Central memory CD4-positive, alpha-beta T cell (primary cell): Measurements from ENCODE around the gene DDX6.
A peak's percentile ranks its signal among the peaks of the same experiment; 100 is the strongest.
"Not testable (repeated sequence)": the region's sequence is repeated elsewhere in the genome, so short reads cannot be mapped to it uniquely, and the experiment has no call there.

Experiments
- DNase-seq: peaks from one replicate; pipeline ENCODE4 v3.0.0; 2022
- total RNA-seq, 3 experiments: gene quantifications; one replicate each; lab custom pipeline; 2026; lab: John Stamatoyannopoulos, UW

DDX6 gene, protein sequence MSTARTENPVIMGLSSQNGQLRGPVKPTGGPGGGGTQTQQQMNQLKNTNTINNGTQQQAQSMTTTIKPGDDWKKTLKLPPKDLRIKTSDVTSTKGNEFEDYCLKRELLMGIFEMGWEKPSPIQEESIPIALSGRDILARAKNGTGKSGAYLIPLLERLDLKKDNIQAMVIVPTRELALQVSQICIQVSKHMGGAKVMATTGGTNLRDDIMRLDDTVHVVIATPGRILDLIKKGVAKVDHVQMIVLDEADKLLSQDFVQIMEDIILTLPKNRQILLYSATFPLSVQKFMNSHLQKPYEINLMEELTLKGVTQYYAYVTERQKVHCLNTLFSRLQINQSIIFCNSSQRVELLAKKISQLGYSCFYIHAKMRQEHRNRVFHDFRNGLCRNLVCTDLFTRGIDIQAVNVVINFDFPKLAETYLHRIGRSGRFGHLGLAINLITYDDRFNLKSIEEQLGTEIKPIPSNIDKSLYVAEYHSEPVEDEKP
- total RNA-seq, result 360 to 629 (median 446) reads per million in 3 experiments

GRCh38 chr11:118791111-118791960, at the start of gene DDX6:
Gene DDX6 (minus strand): TSS chr11:118791164. CDS start chr11:118786251, 4,913 bp downstream.
- peak; percentile 88 for DNase-seq

GRCh38 chr11:118838905-118839553, 48.1 kb upstream of the DDX6 start:
- DNase-seq, result no peak

GRCh38 chr11:118837868-118838267, 46.9 kb upstream of the DDX6 start:
- DNase-seq, result no peak

- DNase-seq, result no peak
Observed at GRCh38 chr11:118834427-118835028, 43.6 kb upstream of the DDX6 start.

DNA sequence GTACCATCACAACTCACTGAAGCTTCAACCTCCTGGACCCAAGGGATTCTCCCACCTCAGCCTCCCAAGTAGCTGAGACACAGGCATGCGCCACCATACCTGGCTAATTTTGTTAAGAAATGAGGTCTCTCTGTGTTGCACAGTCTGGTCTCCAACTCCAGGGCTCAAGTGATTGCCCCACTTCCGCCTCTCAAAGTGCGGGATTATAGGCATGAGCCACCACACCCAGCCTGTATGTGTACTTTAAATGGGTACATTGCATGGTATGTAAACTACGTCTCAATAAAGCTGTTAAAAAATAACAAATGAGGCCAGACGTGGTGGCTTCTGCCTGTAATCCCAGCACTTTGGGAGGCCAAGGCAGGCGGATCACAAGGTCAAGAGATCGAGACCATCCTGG, 36.2 kb upstream of the DDX6 start:
- DNase-seq, result no peak

DNA sequence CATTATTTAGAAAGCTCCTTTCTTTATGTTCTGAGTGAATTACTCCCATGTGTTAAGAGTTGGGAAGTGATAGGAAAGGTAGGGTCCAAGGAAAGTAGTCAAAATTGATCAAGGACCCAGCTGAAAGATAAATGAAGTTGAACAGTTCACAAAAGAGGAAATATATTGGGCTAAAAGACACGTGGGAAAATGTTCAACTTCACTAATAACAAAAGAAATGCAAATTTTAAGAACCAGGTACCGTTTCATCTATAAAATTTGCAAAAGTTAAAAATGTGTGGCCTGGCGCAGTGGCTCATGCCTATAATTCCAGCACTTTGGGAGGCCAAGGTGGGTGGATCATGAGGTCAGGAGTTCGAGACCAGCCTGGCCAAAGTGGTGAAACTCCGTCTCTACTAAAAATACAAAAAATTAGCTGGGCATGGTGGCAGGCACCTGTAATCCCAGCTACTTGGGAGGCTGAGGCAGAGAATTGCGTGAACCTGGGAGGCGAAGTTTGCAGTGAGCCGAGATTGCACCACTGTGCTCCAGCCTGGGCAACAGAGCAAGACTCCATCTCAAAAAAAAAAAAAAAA, 32.1 kb upstream of the DDX6 start:
- not testable (repeated sequence) for DNase-seq

DNA sequence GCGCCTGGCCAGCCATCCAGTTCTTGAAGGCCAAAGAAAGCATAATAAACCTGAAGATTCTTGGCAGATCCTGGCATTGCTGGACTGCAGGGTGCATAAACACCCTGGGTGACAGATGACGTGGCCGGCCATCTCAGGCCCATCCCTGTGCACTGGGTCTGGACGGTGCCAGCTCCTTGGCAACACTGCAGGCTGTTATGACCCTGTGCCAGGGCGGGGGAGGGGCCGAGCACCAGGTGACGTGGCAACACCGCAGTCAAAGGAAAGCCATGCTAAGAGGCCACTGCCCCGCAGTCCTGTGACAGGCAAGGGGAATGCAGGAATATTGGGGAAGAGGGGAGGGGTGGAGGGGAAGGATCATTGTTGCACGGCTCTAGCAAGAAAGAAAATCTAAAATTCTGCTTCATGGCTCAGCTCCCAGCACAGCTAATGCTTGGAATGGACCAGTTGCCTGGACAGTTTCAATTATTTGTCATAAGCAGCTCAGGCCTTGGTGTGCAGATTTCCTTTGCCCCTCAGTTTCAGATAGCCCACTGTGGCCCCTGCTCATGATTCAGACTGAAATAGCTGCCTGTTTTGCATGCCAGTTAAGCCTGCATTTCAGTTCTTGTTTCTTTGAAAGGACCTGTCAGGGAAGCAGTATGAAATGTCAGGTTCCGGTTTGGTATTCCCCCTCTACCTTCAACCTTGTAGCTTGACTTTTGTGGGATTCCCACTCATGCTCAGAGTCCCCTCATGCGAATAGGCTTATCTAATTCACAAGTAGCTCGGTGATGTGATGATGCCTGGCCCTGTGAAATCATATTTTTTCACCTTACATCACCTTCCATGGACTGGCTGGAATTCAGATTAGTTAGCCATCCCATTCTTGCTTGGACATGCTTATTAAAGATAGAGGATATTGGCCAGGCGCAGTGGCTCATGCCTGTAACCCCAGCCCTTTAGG, 29.7 kb upstream of the DDX6 start:
- no peak for DNase-seq

DNA sequence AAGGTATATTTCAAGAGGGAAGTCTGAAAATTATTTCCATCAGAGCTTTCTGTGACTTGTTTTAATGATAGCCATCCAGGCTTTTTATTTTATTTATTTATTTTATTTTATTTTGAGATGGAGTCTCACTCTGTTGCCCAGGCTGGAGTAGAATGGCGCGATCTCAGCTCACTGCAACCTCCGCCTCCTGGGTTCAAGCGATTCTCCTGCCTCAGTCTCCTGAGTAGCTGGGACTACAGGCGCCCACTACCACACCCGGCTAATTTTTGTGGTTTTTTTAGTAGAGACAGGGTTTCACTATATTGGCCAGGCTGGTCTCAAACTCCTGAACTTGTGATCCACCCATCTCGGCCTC, 29.0 kb upstream of the DDX6 start:
- not testable (repeated sequence) for DNase-seq

- DNase-seq, result no peak
Observed at GRCh38 chr11:118819334-118820024, 28.5 kb upstream of the DDX6 start.

- no peak for DNase-seq
Observed at GRCh38 chr11:118818130-118818529, 27.2 kb upstream of the DDX6 start.

- DNase-seq, result no peak
Observed at GRCh38 chr11:118813551-118813950, 22.6 kb upstream of the DDX6 start.

DNA sequence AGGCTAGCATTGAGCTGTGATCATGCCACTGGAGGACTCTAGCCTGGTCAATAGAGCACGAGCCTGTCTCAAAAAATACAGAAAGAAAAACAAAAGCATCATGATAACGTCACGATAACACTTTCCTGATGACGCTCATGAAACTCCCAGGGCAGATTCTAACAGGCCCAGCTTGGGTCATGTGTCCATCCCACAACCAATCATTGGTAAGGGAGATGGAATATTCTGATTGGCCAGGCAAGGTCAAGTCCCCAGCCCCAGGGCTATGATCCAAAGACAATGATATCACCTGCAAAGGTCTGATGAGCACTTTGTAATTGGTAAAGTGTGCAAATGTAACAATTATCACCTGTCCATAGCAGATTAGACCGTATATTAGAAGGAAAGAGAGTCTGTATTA, 21.5 kb upstream of the DDX6 start:
- DNase-seq, result no peak

- DNase-seq, result no peak
Observed at GRCh38 chr11:118807800-118808778, 17.1 kb upstream of the DDX6 start.

GRCh38 chr11:118806400-118806799, 15.4 kb upstream of the DDX6 start:
- no peak for DNase-seq

DNA sequence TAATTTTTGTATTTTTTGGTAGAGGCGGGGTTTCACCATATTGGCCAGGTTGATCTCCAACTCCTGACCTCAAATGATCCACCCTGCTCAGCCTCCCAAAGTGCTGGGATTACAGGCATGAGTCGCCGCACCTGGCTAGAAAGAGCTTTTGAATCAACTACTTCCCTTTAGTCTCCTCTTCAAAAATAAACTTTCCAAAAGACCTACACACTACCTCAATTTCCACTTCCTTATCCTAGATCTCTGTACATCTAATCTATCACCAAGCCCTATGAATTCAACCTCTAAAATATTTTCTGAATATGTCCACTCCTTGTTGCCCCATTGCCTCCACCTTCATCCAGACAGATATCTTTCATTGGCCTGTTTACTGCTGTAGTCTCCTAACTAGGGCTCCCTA, 13.1 kb upstream of the DDX6 start:
- no peak for DNase-seq

DNA sequence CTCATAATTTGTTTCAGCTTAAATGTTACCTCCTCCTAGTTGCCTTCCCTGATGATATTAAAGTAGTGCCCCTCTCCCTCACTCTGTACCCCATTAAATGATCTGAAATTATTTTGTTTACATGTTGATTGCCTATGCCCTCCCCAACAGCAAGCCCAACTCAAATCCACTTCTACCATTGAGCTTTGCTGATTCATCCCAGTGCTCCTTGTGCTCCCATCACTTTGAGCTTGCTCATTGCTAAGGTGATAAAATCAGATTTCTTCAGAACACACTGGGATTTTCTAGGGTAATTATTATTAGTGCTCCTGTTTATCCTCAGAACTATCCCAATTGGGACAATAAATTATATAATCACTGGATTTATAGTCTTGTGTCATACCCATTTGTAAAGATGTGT, 8.4 kb upstream of the DDX6 start:
- no peak for DNase-seq

GRCh38 chr11:118797510-118797909, 6.5 kb upstream of the DDX6 start:
- DNase-seq, result no peak

DNA sequence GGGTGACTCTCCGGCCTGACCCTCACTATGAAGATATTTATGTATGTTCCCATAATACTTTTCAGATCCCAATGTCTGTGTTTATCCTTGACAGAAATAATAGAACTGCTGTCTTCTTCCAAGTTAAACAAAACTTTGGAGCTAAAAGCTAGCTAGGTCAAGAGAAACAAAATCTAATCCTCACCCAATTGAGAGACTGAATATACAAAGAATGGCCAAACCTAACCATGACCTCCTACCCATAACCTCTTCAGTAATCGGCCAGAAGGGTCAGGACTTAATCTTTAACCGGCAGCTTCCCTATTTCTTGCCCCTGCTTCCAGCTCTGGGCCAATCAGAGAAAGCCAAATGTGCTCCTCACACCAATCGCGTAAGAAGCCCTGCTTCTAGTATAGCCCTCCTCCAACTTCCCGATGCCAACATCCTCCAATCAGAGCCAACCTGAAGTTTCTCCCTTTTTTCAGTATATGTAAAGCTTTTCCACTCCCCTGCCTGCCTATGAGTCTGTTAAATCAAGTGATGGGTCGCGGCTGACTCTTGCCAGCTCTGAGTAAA, 1.7 kb upstream of the DDX6 start:
- peak; percentile 71 for DNase-seq
